H1 (cell line): ENCODE data around the gene TMPRSS3. TPM values are rescaled to one million over a fixed set of nuclear protein-coding genes. Genes with fewer than 3 reads are reported as not detected.
A peak's percentile ranks its signal among the peaks of the same experiment; 100 is the strongest.

Experiments
- CTCF ChIA-PET: fragments of 300-600 bp; sonication (Branson Sonifier 250); formaldehyde crosslinking; loops from one replicate; lab custom pipeline; 2021; ENCODE audit not compliant: partially characterized antibody; lab: Charles Lee
- POLR2A ChIA-PET: fragments of 300-600 bp; sonication (Branson Sonifier 250); formaldehyde crosslinking; loops from one replicate; lab custom pipeline; 2021; ENCODE audit warnings: inconsistent platforms; ENCODE audit not compliant: partially characterized antibody; lab: Charles Lee
- DNase-seq, 2 experiments: peaks; one replicate each; pipeline versions ENCODE4 v3.0.0 to v3.0.0-alpha.2; 2010 to 2022; ENCODE audit warnings: low spot score in 2 of 2, low read depth in 1 of 2, mixed read lengths in 1 of 2
- FAIRE-seq: peaks from 2 replicates; lab custom pipeline; 2011; peaks lifted over from hg19 to GRCh38; lab: Jason Lieb, UNC
- H2AFZ ChIP-seq: 2 replicates; pipeline ENCODE4 v1.8.1; 2012; ENCODE audit warnings: low read length, inconsistent platforms
- H2AK5ac ChIP-seq: 2 replicates; pipeline ENCODE4 v1.6.1; 2013; ENCODE audit warnings: low read depth, low read length
- H2BK120ac ChIP-seq: replicated peaks from 2 replicates; pipeline ENCODE3; 2013; ENCODE audit warnings: low read depth, low read length, inconsistent platforms
- H2BK12ac ChIP-seq: 2 replicates; pipeline ENCODE4 v1.6.1; 2013; ENCODE audit warnings: low read depth, low read length
- H2BK15ac ChIP-seq: 2 replicates; pipeline ENCODE4 v1.6.1; 2013; ENCODE audit warnings: low read length
- H2BK20ac ChIP-seq: 2 replicates; pipeline ENCODE4 v1.6.1; 2013; ENCODE audit warnings: low read length
- H2BK5ac ChIP-seq: 2 replicates; pipeline ENCODE4 v1.6.1; 2013; ENCODE audit warnings: low read depth, low read length
- H3K14ac ChIP-seq: 2 replicates; pipeline ENCODE4 v1.6.1; 2013; ENCODE audit warnings: inconsistent platforms; ENCODE audit not compliant: insufficient read length
- H3K18ac ChIP-seq: 2 replicates; pipeline ENCODE4 v1.6.1; 2013; ENCODE audit warnings: low read length; ENCODE audit errors: extremely low read depth
- H3K23ac ChIP-seq: 2 replicates; pipeline ENCODE4 v1.6.1; 2013; ENCODE audit warnings: inconsistent platforms; ENCODE audit not compliant: insufficient read length
- H3K23me2 ChIP-seq: 2 replicates; pipeline ENCODE4 v1.6.1; 2013; ENCODE audit warnings: low read depth, low read length
- H3K27ac ChIP-seq: 2 replicates; pipeline ENCODE4 v1.6.1; 2011; ENCODE audit warnings: low read depth, low read length, inconsistent platforms
- H3K27me3 ChIP-seq, 4 experiments: replicated peaks in 1 of 4; 1 replicate in 1 of 4; 2 replicates in 3 of 4; pipeline versions ENCODE4 v1.6.1 to v1.8.1; 2011 to 2013; ENCODE audit warnings: low read length in 3 of 4, mild to moderate bottlenecking in 3 of 4, inconsistent platforms in 2 of 4, mixed read lengths in 2 of 4, moderate library complexity in 1 of 4; ENCODE audit not compliant: control insufficient read depth in 3 of 4, insufficient read depth in 3 of 4; ENCODE audit errors: extremely low read depth in 1 of 4
- H3K36me3 ChIP-seq, 4 experiments: 2 replicates each; pipeline versions ENCODE4 v1.6.1 to v1.8.1; 2011 to 2013; ENCODE audit warnings: mild to moderate bottlenecking in 4 of 4, low read length in 3 of 4, moderate library complexity in 2 of 4, control low read depth in 1 of 4, inconsistent platforms in 1 of 4; ENCODE audit not compliant: insufficient read depth in 4 of 4, control insufficient read depth in 2 of 4
- H3K4ac ChIP-seq: replicated peaks from 2 replicates; pipeline ENCODE3; 2013; ENCODE audit warnings: low read length, low read depth, mixed read lengths, inconsistent platforms; ENCODE audit not compliant: insufficient read length
- H3K4me1 ChIP-seq, 4 experiments: replicated peaks in 1 of 4; 1 replicate in 1 of 4; 2 replicates in 3 of 4; pipeline versions ENCODE4 v1.6.1 to v1.8.1; 2011 to 2013; ENCODE audit warnings: low read length in 3 of 4, inconsistent platforms in 2 of 4, mixed read lengths in 1 of 4; ENCODE audit not compliant: insufficient read depth in 4 of 4, control insufficient read depth in 3 of 4
- H3K4me2 ChIP-seq, 2 experiments: 2 replicates each; pipeline versions ENCODE4 v1.6.1 to v1.8.1; 2011 to 2013; ENCODE audit warnings: low read depth in 2 of 2, low read length in 2 of 2, control low read depth in 1 of 2, inconsistent platforms in 1 of 2, mild to moderate bottlenecking in 1 of 2; ENCODE audit not compliant: insufficient read depth in 1 of 2
- H3K4me3 ChIP-seq, 4 experiments: fragments of 200-600, 300-600 bp in 1 of 4; sonication (generic), shearing (Covaris generic), sonication (Bioruptor Twin) in 1 of 4; 2 replicates each; pipeline versions ENCODE4 v1.5.1 to v1.8.1; 2011 to 2016; ENCODE audit warnings: low read length in 4 of 4, low read depth in 3 of 4, control low read depth in 2 of 4, inconsistent platforms in 2 of 4, mild to moderate bottlenecking in 2 of 4, mixed read lengths in 1 of 4, moderate library complexity in 1 of 4; ENCODE audit not compliant: insufficient read depth in 2 of 4; ENCODE audit errors: extremely low read depth in 1 of 4
- H3K56ac ChIP-seq: replicated peaks from 2 replicates; pipeline ENCODE3; 2013; ENCODE audit warnings: low read depth, mild to moderate bottlenecking, mixed read lengths, low read length, inconsistent platforms; ENCODE audit not compliant: insufficient read length
- H3K79me1 ChIP-seq: 2 replicates; pipeline ENCODE4 v1.6.1; 2013; ENCODE audit warnings: low read depth, low read length, control low read depth
- H3K79me2 ChIP-seq, 2 experiments: 2 replicates each; pipeline versions ENCODE4 v1.6.1 to v1.8.1; 2012 to 2013; ENCODE audit warnings: low read length in 2 of 2, mild to moderate bottlenecking in 2 of 2, inconsistent platforms in 1 of 2; ENCODE audit not compliant: insufficient read depth in 2 of 2, control insufficient read depth in 1 of 2
- H3K9ac ChIP-seq, 4 experiments: replicated peaks in 1 of 4; 1 replicate in 1 of 4; 2 replicates in 3 of 4; pipeline versions ENCODE4 v1.6.1 to v1.8.1; 2011 to 2013; ENCODE audit warnings: low read depth in 3 of 4, low read length in 3 of 4, control low read depth in 2 of 4, mild to moderate bottlenecking in 2 of 4, moderate library complexity in 2 of 4, inconsistent platforms in 1 of 4; ENCODE audit errors: extremely low read depth in 1 of 4
- H3K9me3 ChIP-seq, 2 experiments: 2 replicates each; pipeline versions ENCODE4 v1.6.1 to v1.8.1; 2012 to 2013; ENCODE audit warnings: mild to moderate bottlenecking in 2 of 2, moderate library complexity in 2 of 2, control low read depth in 1 of 2, inconsistent platforms in 1 of 2, low read depth in 1 of 2, low read length in 1 of 2, mixed read lengths in 1 of 2; ENCODE audit not compliant: insufficient read depth in 2 of 2
- H4K20me1 ChIP-seq, 2 experiments: replicated peaks in 1 of 2; 2 replicates each; pipeline versions ENCODE3 to v1.8.1; 2011 to 2013; ENCODE audit warnings: inconsistent platforms in 2 of 2, low read length in 2 of 2, mild to moderate bottlenecking in 1 of 2; ENCODE audit not compliant: insufficient read depth in 2 of 2, control insufficient read depth in 1 of 2
- H4K5ac ChIP-seq: 2 replicates; pipeline ENCODE4 v1.6.1; 2013; ENCODE audit warnings: low read length, low read depth, mixed read lengths, inconsistent platforms; ENCODE audit not compliant: insufficient read length
- H4K8ac ChIP-seq: 2 replicates; pipeline ENCODE4 v1.8.0; 2013; ENCODE audit warnings: mild to moderate bottlenecking, moderate library complexity, low read length, inconsistent platforms; ENCODE audit not compliant: insufficient read depth; ENCODE audit errors: extremely low read depth
- H4K91ac ChIP-seq: replicated peaks from 2 replicates; pipeline ENCODE3; 2013; ENCODE audit warnings: low read length, mixed read lengths, inconsistent platforms; ENCODE audit not compliant: insufficient read length
- CBX5 ChIP-seq: fragments of 300-800, 300-1000 bp; sonication (generic); IDR thresholded peaks from 2 replicates; pipeline ENCODE4 v1.7.1; 2016; ENCODE audit warnings: antibody characterized with exemption, low read length, low read depth
- CHD1 ChIP-seq: IDR thresholded peaks from 2 replicates; pipeline ENCODE4 v1.6.1; 2012; ENCODE audit warnings: low read depth, low read length, improper control_type of control experiment
- EZH2 ChIP-seq: fragments of 200-600 bp; sonication (generic); IDR thresholded peaks from 2 replicates; pipeline ENCODE4 v1.7.1; 2012; ENCODE audit warnings: low read depth, mild to moderate bottlenecking, moderate library complexity, low read length, inconsistent platforms; ENCODE audit not compliant: severe bottlenecking
- PHF8 ChIP-seq: fragments of 200-600 bp; sonication (generic); conservative IDR thresholded peaks from 2 replicates; pipeline ENCODE4 v1.7.1; 2012; ENCODE audit warnings: low read depth, mild to moderate bottlenecking, inconsistent platforms, low read length, moderate library complexity
- POLR2A ChIP-seq, 2 experiments: IDR thresholded peaks; 1 replicate in 1 of 2; 2 replicates in 1 of 2; pipeline ENCODE4 v1.6.1; 2011; ENCODE audit warnings: low read depth in 2 of 2, low read length in 2 of 2, mild to moderate bottlenecking in 2 of 2; ENCODE audit errors: control extremely low read depth in 1 of 2
- POLR2AphosphoS5 ChIP-seq: IDR thresholded peaks from 2 replicates; pipeline ENCODE4 v1.6.1; 2011; ENCODE audit warnings: low read depth, low read length
- RBBP5 ChIP-seq: IDR thresholded peaks from 2 replicates; pipeline ENCODE4 v1.7.1; 2012; ENCODE audit warnings: low read depth, mild to moderate bottlenecking, inconsistent platforms, low read length, moderate library complexity, borderline replicate concordance
- WGBS, 2 experiments: shearing (Covaris generic) in 1 of 2; methylation state at CpG; one replicate each; pipeline versions ENCODE4 v1.1.6 to v1.1.7; 2013 to 2015; ENCODE audit warnings: low lambda C conversion rate in 2 of 2, mixed read lengths in 2 of 2, inconsistent platforms in 1 of 2, low coverage in 1 of 2, missing lambda C conversion rate in 1 of 2; ENCODE audit not compliant: insufficient replicate concordance in 2 of 2, insufficient coverage in 1 of 2, insufficient read length in 1 of 2; ENCODE audit errors: extremely low coverage in 1 of 2, missing lambda C conversion rate in 1 of 2; 5-methylcytosine and 5-hydroxymethylcytosine counted together
- polyA plus RNA-seq, 7 experiments: library from polyadenylated mRNA; depleted of rRNA in 3 of 7; stranded (reverse) in 5 of 7; unstranded in 2 of 7; fragments of >200 nt in 5 of 7; fragments of 200-250 nt in 2 of 7; gene quantifications; 1 replicate in 5 of 7; 2 replicates in 1 of 7; 4 replicates in 1 of 7; pipeline versions ENCODE4 v1.2.1 to v1.2.3, GENCODE V29; 2011 to 2013; ENCODE audit warnings: missing spikeins in 2 of 7, mixed read lengths in 2 of 7
- total RNA-seq: library from RNA; stranded (reverse); fragmentation: NEBNext Ultra II Directional; extraction: Animal tissue kit (Norgen Biotek cat#: 25700); gene quantifications from 2 replicates; pipeline ENCODE4 v1.2.1, GENCODE V29; 2021
- TF ChIP-seq, protein P1 (sequence below): IDR thresholded peaks from 2 replicates; pipeline ENCODE4 v1.6.1; 2012; ENCODE audit warnings: low read length, inconsistent platforms
- TF ChIP-seq, protein P2 (sequence below): IDR thresholded peaks from 2 replicates; pipeline ENCODE4 v1.6.1; 2012; ENCODE audit warnings: inconsistent platforms

The TMPRSS3 gene
- total and polyA plus RNA-seq, 2 of the 8 experiments (the other 6 are each of a cell fraction or from before 2014, with no cell fraction given) = 0.38 TPM; not detected in 1

DNA sequence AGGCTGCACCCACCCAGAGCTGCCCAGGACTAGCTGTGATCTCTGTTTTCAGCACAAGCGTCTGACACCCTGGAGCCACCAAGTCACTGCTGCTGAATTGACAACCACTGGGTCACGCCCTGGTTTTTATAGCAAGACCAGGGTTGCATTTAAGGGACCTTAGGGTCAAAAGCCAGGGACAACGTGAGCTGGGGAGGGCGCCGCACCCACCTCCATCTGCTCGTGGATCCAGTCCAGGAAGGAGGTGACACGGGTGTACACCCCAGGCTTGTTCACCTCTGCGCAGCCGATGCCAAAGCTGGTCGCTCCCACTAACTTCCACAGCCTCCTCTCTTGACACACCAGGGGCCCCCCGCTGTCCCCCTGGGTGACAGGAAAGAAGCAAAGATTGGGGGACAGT lies 20.3 kb downstream of the TMPRSS3 start:
- H3K36me3 ChIP-seq = no peaks in the 10 kb centered on the region
- POLR2A ChIA-PET = interaction anchor here (1.5 to 1.8 kb wide), 2 partner anchors 14 to 81 kb away, joined by 4 to 5 read pairs; no protein-coding TSS in a partner anchor
- no peak for DNase-seq
- TF ChIP-seq RBBP5 (no peak), CBX5 (no peak), POLR2A (IDR thresholded peaks at IDR 0.05; ENCODE audit: control extremely low read depth in 1 of 2, low read depth in 2 of 2, low read length in 2 of 2) (no peak), CHD1 (no peak), POLR2AphosphoS5 (no peak), EZH2 (no peak), PHF8 (no peak)
- TF ChIP-seq, protein P1, sequence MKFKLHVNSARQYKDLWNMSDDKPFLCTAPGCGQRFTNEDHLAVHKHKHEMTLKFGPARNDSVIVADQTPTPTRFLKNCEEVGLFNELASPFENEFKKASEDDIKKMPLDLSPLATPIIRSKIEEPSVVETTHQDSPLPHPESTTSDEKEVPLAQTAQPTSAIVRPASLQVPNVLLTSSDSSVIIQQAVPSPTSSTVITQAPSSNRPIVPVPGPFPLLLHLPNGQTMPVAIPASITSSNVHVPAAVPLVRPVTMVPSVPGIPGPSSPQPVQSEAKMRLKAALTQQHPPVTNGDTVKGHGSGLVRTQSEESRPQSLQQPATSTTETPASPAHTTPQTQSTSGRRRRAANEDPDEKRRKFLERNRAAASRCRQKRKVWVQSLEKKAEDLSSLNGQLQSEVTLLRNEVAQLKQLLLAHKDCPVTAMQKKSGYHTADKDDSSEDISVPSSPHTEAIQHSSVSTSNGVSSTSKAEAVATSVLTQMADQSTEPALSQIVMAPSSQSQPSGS = no peak
- TF ChIP-seq, protein P2, sequence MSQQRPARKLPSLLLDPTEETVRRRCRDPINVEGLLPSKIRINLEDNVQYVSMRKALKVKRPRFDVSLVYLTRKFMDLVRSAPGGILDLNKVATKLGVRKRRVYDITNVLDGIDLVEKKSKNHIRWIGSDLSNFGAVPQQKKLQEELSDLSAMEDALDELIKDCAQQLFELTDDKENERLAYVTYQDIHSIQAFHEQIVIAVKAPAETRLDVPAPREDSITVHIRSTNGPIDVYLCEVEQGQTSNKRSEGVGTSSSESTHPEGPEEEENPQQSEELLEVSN = no peak

More for the DNA sequence above, 20.3 kb downstream of the TMPRSS3 start:
- Histone ChIP-seq H3K27me3 (peaks cover 0 to 2% (median 0%) of the 10 kb centered on the region in 4 experiments; a peak in 1 of 7 replicates), H4K20me1 (no peaks in the 10 kb centered on the region), H2BK20ac (no peak overlapping the region), H2BK12ac (0 out of 2 replicates have a peak overlapping the region, but pooled peaks have one; percentile 9), H2AFZ (no peak overlapping the region), H3K4me2 (peak overlapping the region in 1 of 2 experiments; percentile 33; a peak in 1 of 4 replicates), H4K5ac (no peak overlapping the region), H4K8ac (peak overlapping the region; percentile 53; the same call in 1 of the 2 replicates), H3K18ac (no peak overlapping the region; the same call in none of the 2 replicates), H3K4me3 (no peak overlapping the region), H2BK5ac (no peak overlapping the region), H3K79me2 (no peaks in the 10 kb centered on the region), H3K23me2 (no peaks in the 10 kb centered on the region), H3K23ac (no peak overlapping the region), H2BK15ac (no peak overlapping the region), H3K56ac (no peak overlapping the region), H3K27ac (no peak overlapping the region), H3K9me3 (no peaks in the 10 kb centered on the region), H2AK5ac (no peak overlapping the region), H3K14ac (no peak overlapping the region), H3K79me1 (no peaks in the 10 kb centered on the region; the same call in 1 of the 2 replicates), H3K9ac (no peak overlapping the region), H2BK120ac (no peak overlapping the region), H3K4ac (no peak overlapping the region), H3K4me1 (peaks cover 0 to 7% (median 0%) of the 10 kb centered on the region in 4 experiments; a peak in 5 of 7 replicates), H4K91ac (no peak overlapping the region)
- FAIRE-seq = no peak
- CTCF ChIA-PET = interaction anchor here (0.9 to 3.8 kb wide), 7 partner anchors 15 to 230 kb away, joined by 3 to 18 read pairs (median 4); no protein-coding TSS in a partner anchor
- WGBS, 2 experiments = 84% methylated on average over 11 of the region's 11 CpGs; no CpG with 5 or more reads in 1 of the 2 experiments
